ENCODE results near the gene ST6GALNAC5.

ST6GALNAC5 gene

DNA sequence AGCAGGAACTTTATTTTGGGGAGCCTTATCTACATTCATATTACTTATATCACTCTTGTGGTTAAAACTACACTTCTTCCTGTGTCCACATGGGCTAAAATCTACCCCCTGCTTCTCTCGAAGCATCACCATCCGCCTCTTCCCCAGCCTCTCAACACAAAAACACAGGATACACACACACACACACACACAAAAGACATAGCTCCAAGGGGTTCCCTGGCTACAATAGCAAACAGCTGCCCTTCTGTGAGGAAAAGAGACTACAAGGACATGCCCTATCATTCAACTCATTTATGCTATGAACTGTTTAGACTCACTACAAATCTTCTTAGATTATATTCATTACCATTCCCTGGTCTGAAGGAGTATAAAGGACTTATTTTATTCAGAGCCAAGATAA lies 197.0 kb downstream of the ST6GALNAC5 start:
- TF ChIP-seq CTCF (IDR thresholded peaks at IDR 0.05; ENCODE audit: low read length): no peak
- no peak for TF ChIP-seq EZH2 (optimal IDR thresholded peaks at IDR 0.05; ENCODE audit: low read depth, low read length)
- no peak for TF ChIP-seq EZH2phosphoT487 (IDR thresholded peaks at IDR 0.05; ENCODE audit: low read length)
- Histone ChIP-seq H2AFZ (ENCODE audit: low read length) (no peak overlapping the region), H3K9ac (ENCODE audit: low read length) (no peak overlapping the region), H3K27me3 (replicated peaks; ENCODE audit: insufficient read depth, low read length) (no peaks in the 10 kb centered on the region), H3K4me1 (ENCODE audit: low read length) (no peaks in the 10 kb centered on the region), H3F3A (ENCODE audit: insufficient read depth, low read length) (no peaks in the 10 kb centered on the region), H4K20me1 (ENCODE audit: insufficient read depth, low read length) (no peaks in the 10 kb centered on the region), H3K9me2 (replicated peaks; ENCODE audit: insufficient read depth, low read length) (no peaks in the 10 kb centered on the region), H3K36me3 (replicated peaks; ENCODE audit: insufficient read depth, low read length) (no peaks in the 10 kb centered on the region), H3K4me2 (ENCODE audit: low read depth, low read length) (no peak overlapping the region), H3K4me3 (ENCODE audit: low read length) (no peak overlapping the region), H3K79me2 (ENCODE audit: low read length) (no peaks in the 10 kb centered on the region), H3K9me3 (replicated peaks; ENCODE audit: insufficient read depth, low read length) (no peaks in the 10 kb centered on the region), H3K27ac (ENCODE audit: low read length) (no peak overlapping the region)
- DNase-seq: no peak

GRCh38 chr1:77065693-77066342 lies 198.5 kb downstream of the ST6GALNAC5 start:
- Histone ChIP-seq H3K27ac (ENCODE audit: low read length) (no peak overlapping the region), H3K79me2 (ENCODE audit: low read length) (no peaks in the 10 kb centered on the region), H3K4me3 (ENCODE audit: low read length) (no peak overlapping the region), H2AFZ (ENCODE audit: low read length) (no peak overlapping the region), H3K36me3 (replicated peaks; ENCODE audit: insufficient read depth, low read length) (no peaks in the 10 kb centered on the region), H3K4me2 (ENCODE audit: low read depth, low read length) (no peak overlapping the region), H3F3A (ENCODE audit: insufficient read depth, low read length) (no peaks in the 10 kb centered on the region), H3K9me2 (replicated peaks; ENCODE audit: insufficient read depth, low read length) (no peaks in the 10 kb centered on the region), H3K4me1 (ENCODE audit: low read length) (no peaks in the 10 kb centered on the region), H4K20me1 (ENCODE audit: insufficient read depth, low read length) (no peaks in the 10 kb centered on the region), H3K9ac (ENCODE audit: low read length) (no peak overlapping the region), H3K9me3 (replicated peaks; ENCODE audit: insufficient read depth, low read length) (no peaks in the 10 kb centered on the region), H3K27me3 (replicated peaks; ENCODE audit: insufficient read depth, low read length) (no peaks in the 10 kb centered on the region)
- no peak for DNase-seq
- no peak for TF ChIP-seq CTCF (IDR thresholded peaks at IDR 0.05; ENCODE audit: low read length)
- TF ChIP-seq EZH2phosphoT487 (IDR thresholded peaks at IDR 0.05; ENCODE audit: low read length): no peak
- TF ChIP-seq EZH2 (optimal IDR thresholded peaks at IDR 0.05; ENCODE audit: low read depth, low read length): no peak

DNA sequence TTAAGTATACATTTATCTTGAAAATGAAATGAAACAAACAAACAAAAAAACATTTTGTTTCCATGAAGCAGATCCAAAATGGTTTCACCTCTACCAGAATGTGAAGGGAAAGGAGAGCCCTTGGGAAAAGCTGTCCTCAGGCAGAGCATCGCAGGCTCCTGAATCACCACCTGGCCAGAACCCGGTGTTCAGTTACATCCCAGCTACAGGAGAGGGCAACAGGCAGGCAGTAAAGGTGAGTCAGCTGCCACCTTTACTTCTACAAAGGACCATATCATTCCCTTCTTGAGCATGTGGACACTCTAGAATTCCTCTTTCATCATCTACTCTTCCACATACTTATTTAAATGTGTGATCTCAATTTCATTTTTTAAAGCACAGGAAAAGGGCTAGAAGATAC lies 200.7 kb downstream of the ST6GALNAC5 start:
- no peak for DNase-seq
- H3K36me3 ChIP-seq (replicated peaks; ENCODE audit: insufficient read depth, low read length): no peaks in the 10 kb centered on the region
- no peak overlapping the region for H3K27ac ChIP-seq (ENCODE audit: low read length)
- no peaks in the 10 kb centered on the region for H3F3A ChIP-seq (ENCODE audit: insufficient read depth, low read length)
- no peaks in the 10 kb centered on the region for H3K27me3 ChIP-seq (replicated peaks; ENCODE audit: insufficient read depth, low read length)
- H2AFZ ChIP-seq (ENCODE audit: low read length): no peak overlapping the region
- H4K20me1 ChIP-seq (ENCODE audit: insufficient read depth, low read length): no peaks in the 10 kb centered on the region
- no peak overlapping the region for H3K9ac ChIP-seq (ENCODE audit: low read length)
- H3K4me3 ChIP-seq (ENCODE audit: low read length): no peak overlapping the region
- no peak overlapping the region for H3K4me2 ChIP-seq (ENCODE audit: low read depth, low read length)
- no peaks in the 10 kb centered on the region for H3K4me1 ChIP-seq (ENCODE audit: low read length)
- H3K79me2 ChIP-seq (ENCODE audit: low read length): no peaks in the 10 kb centered on the region
- H3K9me3 ChIP-seq (replicated peaks; ENCODE audit: insufficient read depth, low read length): no peaks in the 10 kb centered on the region
- TF ChIP-seq EZH2phosphoT487 (IDR thresholded peaks at IDR 0.05; ENCODE audit: low read length): no peak
- no peak for TF ChIP-seq EZH2 (optimal IDR thresholded peaks at IDR 0.05; ENCODE audit: low read depth, low read length)
- TF ChIP-seq CTCF (IDR thresholded peaks at IDR 0.05; ENCODE audit: low read length): no peak
- no peaks in the 10 kb centered on the region for H3K9me2 ChIP-seq (replicated peaks; ENCODE audit: insufficient read depth, low read length)

All from MM.1S (cell line).